Measurements from ENCODE around the gene CALHM5.

The CALHM5 gene

GRCh38 chr6:116536216-116536621 is 24.8 kb downstream of the CALHM5 start:
- Histone ChIP-seq H3K4me3 (ENCODE audit: low read depth in 1 of 2, low read length in 1 of 2) (no peak overlapping the region), H3K27me3 (peaks cover 14% of the 10 kb centered on the region), H3K27ac (no peak overlapping the region), H3K9me3 (no peaks in the 10 kb centered on the region), H3K36me3 (no peaks in the 10 kb centered on the region), H3K4me1 (ENCODE audit: control insufficient read depth in 1 of 2, insufficient read depth in 1 of 2, low read depth in 1 of 2, low read length in 1 of 2) (peaks cover 4 to 18% of the 10 kb centered on the region in 2 experiments)
- TF ChIP-seq CTCF (IDR thresholded peaks at IDR 0.05) = peak; percentile 65

GRCh38 chr6:116542426-116542825 is 31.0 kb downstream of the CALHM5 start:
- Histone ChIP-seq H3K27ac (no peak overlapping the region), H3K36me3 (no peaks in the 10 kb centered on the region), H3K9me3 (no peaks in the 10 kb centered on the region), H3K27me3 (peaks cover 21% of the 10 kb centered on the region), H3K4me1 (ENCODE audit: control insufficient read depth in 1 of 2, insufficient read depth in 1 of 2, low read depth in 1 of 2, low read length in 1 of 2) (no peaks in the 10 kb centered on the region), H3K4me3 (ENCODE audit: low read depth in 1 of 2, low read length in 1 of 2) (no peak overlapping the region)
- TF ChIP-seq CTCF (IDR thresholded peaks at IDR 0.05) = no peak

- H3K9me3 ChIP-seq = no peaks in the 10 kb centered on the region
- H3K36me3 ChIP-seq = no peaks in the 10 kb centered on the region
- no peak overlapping the region for H3K27ac ChIP-seq
- no peak overlapping the region for H3K4me3 ChIP-seq (ENCODE audit: low read depth in 1 of 2, low read length in 1 of 2)
- peaks cover 21% of the 10 kb centered on the region for H3K27me3 ChIP-seq
- TF ChIP-seq CTCF (IDR thresholded peaks at IDR 0.05) = no peak
- H3K4me1 ChIP-seq (ENCODE audit: control insufficient read depth in 1 of 2, insufficient read depth in 1 of 2, low read depth in 1 of 2, low read length in 1 of 2) = no peaks in the 10 kb centered on the region
Observed at GRCh38 chr6:116543149-116543548, 31.7 kb downstream of the CALHM5 start.

GRCh38 chr6:116545651-116546050 is 34.2 kb downstream of the CALHM5 start, which contains the start of gene TRAPPC3L:
Gene TRAPPC3L, minus strand, starts transcription at chr6:116545684. Its CDS starts 170 bp downstream, at chr6:116545514.
- H3K36me3 ChIP-seq = no peaks in the 10 kb centered on the region
- H3K27me3 ChIP-seq = peaks cover 12% of the 10 kb centered on the region
- no peak within 1 kb of the TSS for H3K27ac ChIP-seq
- H3K4me3 ChIP-seq (ENCODE audit: low read depth in 1 of 2, low read length in 1 of 2) = no peak within 1 kb of the TSS
- no peaks in the 10 kb centered on the region for H3K4me1 ChIP-seq (ENCODE audit: control insufficient read depth in 1 of 2, insufficient read depth in 1 of 2, low read depth in 1 of 2, low read length in 1 of 2)
- TF ChIP-seq CTCF (IDR thresholded peaks at IDR 0.05) = no peak
- H3K9me3 ChIP-seq = no peaks in the 10 kb centered on the region

- TF ChIP-seq CTCF (IDR thresholded peaks at IDR 0.05) = no peak
- H3K9me3 ChIP-seq = no peaks in the 10 kb centered on the region
- H3K27ac ChIP-seq = no peak overlapping the region
- no peaks in the 10 kb centered on the region for H3K27me3 ChIP-seq
- no peaks in the 10 kb centered on the region for H3K4me1 ChIP-seq (ENCODE audit: control insufficient read depth in 1 of 2, insufficient read depth in 1 of 2, low read depth in 1 of 2, low read length in 1 of 2)
- H3K36me3 ChIP-seq = no peaks in the 10 kb centered on the region
- no peak overlapping the region for H3K4me3 ChIP-seq (ENCODE audit: low read depth in 1 of 2, low read length in 1 of 2)
Observed at GRCh38 chr6:116547358-116547757, 35.9 kb downstream of the CALHM5 start.

- TF ChIP-seq CTCF (IDR thresholded peaks at IDR 0.05) = no peak
- H3K27me3 ChIP-seq = peaks cover 5% of the 10 kb centered on the region
Observed at GRCh38 chr6:116550796-116551195, 39.4 kb downstream of the CALHM5 start.

More at GRCh38 chr6:116550796-116551195, 39.4 kb downstream of the CALHM5 start:
- H3K4me1 ChIP-seq (ENCODE audit: control insufficient read depth in 1 of 2, insufficient read depth in 1 of 2, low read depth in 1 of 2, low read length in 1 of 2) = no peaks in the 10 kb centered on the region
- H3K4me3 ChIP-seq (ENCODE audit: low read depth in 1 of 2, low read length in 1 of 2) = no peak overlapping the region
- H3K9me3 ChIP-seq = no peaks in the 10 kb centered on the region
- H3K27ac ChIP-seq = no peak overlapping the region
- H3K36me3 ChIP-seq = no peaks in the 10 kb centered on the region
